K562 (cell line): Measurements from ENCODE around the gene LRFN4.

Experiments used
- FOXK2 ChIP-seq, 2 experiments: fragments of 450-650 bp; IDR thresholded peaks in 1 of 2; conservative IDR thresholded peaks in 1 of 2; 2 replicates each; pipeline ENCODE4 v1.6.1; 2016; ENCODE audit warnings: low read depth in 2 of 2, mild to moderate bottlenecking in 1 of 2
- HIVEP1 ChIP-seq: fragments of 250-450 bp; sonication (Bioruptor Pico); IDR thresholded peaks from 2 replicates; pipeline ENCODE4 v1.4.0; 2020; ENCODE audit warnings: mild to moderate bottlenecking
- HOMEZ ChIP-seq: fragments of 250-450 bp; sonication (Bioruptor Pico); IDR thresholded peaks from 2 replicates; pipeline ENCODE4 v1.4.0; 2020; ENCODE audit warnings: mild to moderate bottlenecking, moderate library complexity
- SIX5 ChIP-seq, 2 experiments: IDR thresholded peaks; 2 replicates each; pipeline ENCODE4 v1.6.1; 2011; ENCODE audit warnings: low read length in 2 of 2, borderline replicate concordance in 1 of 2, low read depth in 1 of 2, mild to moderate bottlenecking in 1 of 2, moderate library complexity in 1 of 2; ENCODE audit not compliant: insufficient read depth in 1 of 2
- ZNF12 ChIP-seq: sonication (generic); formaldehyde crosslinking; IDR thresholded peaks from 2 replicates; pipeline ENCODE4 v1.4.0; 2020; ENCODE audit warnings: mild to moderate bottlenecking, missing genetic modification reagents
- ZNF24 ChIP-seq: fragments of 450-650 bp; IDR thresholded peaks from 2 replicates; pipeline ENCODE4 v1.6.1; 2016
- ZNF589 ChIP-seq: fragments of 200-800 bp; sonication (Bioruptor generic); IDR thresholded peaks from 2 replicates; pipeline ENCODE4 v1.6.1; 2016; ENCODE audit warnings: low read depth, missing genetic modification characterization, missing compliant biosample characterization

- TF ChIP-seq HIVEP1 (CRISPR knock-in tag) (no peak), HOMEZ (CRISPR knock-in tag) (no peak), ZNF12 (CRISPR knock-in tag) (no peak), FOXK2 (conservative IDR thresholded peaks at IDR 0.05 in 1 of 2, IDR thresholded peaks at IDR 0.05 in 1 of 2; ENCODE audit: low read depth in 2 of 2) (no peak), SIX5 (IDR thresholded peaks at IDR 0.05; ENCODE audit: borderline replicate concordance in 1 of 2, insufficient read depth in 1 of 2, low read depth in 1 of 2, low read length in 2 of 2) (no peak), ZNF24 (no peak), ZNF589 (CRISPR knock-in tag) (no peak)
These were observed 7.2 kb upstream of the LRFN4 start for GRCh38 chr11:66849501-66850234.
